Measurements from ENCODE around the gene NAALADL2. TPM values are rescaled to one million over a fixed set of nuclear protein-coding genes. Genes with fewer than 3 reads are reported as not detected.

Gene NAALADL2
- total RNA-seq, 1 donor from 2014 or later: 11.5 TPM

DNA sequence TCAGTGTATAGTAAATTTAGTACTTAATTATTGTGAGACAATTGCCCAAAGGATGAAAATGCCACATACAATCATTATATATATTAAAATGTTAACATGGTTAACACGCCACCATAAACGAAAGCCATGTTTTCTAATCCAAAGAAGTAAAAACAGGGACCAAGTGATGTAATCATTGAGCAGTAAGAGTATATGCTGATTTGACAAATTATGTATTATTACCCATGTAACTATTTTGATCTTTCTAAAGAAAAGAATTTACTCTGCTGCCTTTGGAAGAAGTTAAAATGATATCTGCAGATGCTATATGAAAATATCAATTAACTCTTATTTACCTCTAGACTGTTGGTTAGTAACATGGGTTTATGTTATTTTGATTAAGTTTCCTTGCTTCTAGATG lies 150.2 kb downstream of the NAALADL2 start:
- Mint-ChIP-seq H3K4me3 (no peak overlapping the region), H3K36me3 (no peaks in the 10 kb centered on the region), H3K27me3 (ENCODE audit: insufficient read depth, low read depth) (no peaks in the 10 kb centered on the region), H3K4me1 (no peaks in the 10 kb centered on the region), H3K27ac (no peak overlapping the region), H3K9me3 (no peaks in the 10 kb centered on the region)
- no peaks in the 10 kb centered on the region for H3K4me1 ChIP-seq
- no peaks in the 10 kb centered on the region for H3K9me3 ChIP-seq (ENCODE audit: low read depth)
- H3K36me3 ChIP-seq: no peaks in the 10 kb centered on the region
- no peaks in the 10 kb centered on the region for H4K20me1 ChIP-seq (ENCODE audit: low read depth)
- no peaks in the 10 kb centered on the region for H3K79me2 ChIP-seq (ENCODE audit: low read depth)
- DNase-seq (ENCODE audit: low spot score): no peak
- no peaks in the 10 kb centered on the region for H3F3A ChIP-seq (ENCODE audit: low read depth)
- H3K4me3 ChIP-seq: no peak overlapping the region
- no peak overlapping the region for H3K4me2 ChIP-seq
- H2AFZ ChIP-seq (replicated peaks): no peak overlapping the region
- H3K9ac ChIP-seq: no peak overlapping the region
- TF ChIP-seq EZH2 (IDR thresholded peaks at IDR 0.05) (no peak), EZH2phosphoT487 (IDR thresholded peaks at IDR 0.05) (no peak)
- TF ChIP-seq, protein P1, sequence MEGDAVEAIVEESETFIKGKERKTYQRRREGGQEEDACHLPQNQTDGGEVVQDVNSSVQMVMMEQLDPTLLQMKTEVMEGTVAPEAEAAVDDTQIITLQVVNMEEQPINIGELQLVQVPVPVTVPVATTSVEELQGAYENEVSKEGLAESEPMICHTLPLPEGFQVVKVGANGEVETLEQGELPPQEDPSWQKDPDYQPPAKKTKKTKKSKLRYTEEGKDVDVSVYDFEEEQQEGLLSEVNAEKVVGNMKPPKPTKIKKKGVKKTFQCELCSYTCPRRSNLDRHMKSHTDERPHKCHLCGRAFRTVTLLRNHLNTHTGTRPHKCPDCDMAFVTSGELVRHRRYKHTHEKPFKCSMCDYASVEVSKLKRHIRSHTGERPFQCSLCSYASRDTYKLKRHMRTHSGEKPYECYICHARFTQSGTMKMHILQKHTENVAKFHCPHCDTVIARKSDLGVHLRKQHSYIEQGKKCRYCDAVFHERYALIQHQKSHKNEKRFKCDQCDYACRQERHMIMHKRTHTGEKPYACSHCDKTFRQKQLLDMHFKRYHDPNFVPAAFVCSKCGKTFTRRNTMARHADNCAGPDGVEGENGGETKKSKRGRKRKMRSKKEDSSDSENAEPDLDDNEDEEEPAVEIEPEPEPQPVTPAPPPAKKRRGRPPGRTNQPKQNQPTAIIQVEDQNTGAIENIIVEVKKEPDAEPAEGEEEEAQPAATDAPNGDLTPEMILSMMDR (IDR thresholded peaks at IDR 0.05): no peak
- H3K27ac ChIP-seq: no peak overlapping the region
- no peaks in the 10 kb centered on the region for H3K27me3 ChIP-seq

DNA sequence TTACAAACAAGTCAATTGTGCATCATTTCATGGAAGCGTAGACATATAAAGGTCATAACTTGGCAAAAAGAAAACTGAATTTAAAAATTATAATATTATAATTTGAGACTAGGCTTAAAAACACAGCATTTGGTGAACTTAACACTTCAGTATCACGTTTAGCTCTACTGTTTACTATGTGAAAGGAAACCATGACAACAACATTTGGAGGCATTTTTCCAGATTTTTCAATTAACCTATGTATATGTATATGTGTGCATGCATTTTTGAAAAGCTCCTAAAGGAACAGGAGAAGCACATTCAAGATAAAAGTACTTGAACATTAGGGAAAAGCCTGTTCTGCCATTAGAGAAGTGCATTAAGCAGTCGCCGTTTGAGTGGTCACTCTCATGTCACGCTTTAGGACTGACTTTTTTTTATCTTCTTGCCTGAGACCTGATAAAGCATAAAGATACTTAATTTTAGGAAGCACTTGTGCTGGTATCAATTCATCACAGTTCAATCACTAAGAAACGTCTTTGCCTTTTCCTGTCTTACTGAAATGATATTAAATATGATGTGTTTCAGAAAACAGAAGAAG lies 156.0 kb downstream of the NAALADL2 start:
- Histone ChIP-seq H3K9ac (no peak overlapping the region), H3K79me2 (ENCODE audit: low read depth) (no peaks in the 10 kb centered on the region), H3K4me3 (no peak overlapping the region), H3F3A (ENCODE audit: low read depth) (no peaks in the 10 kb centered on the region), H3K4me1 (no peaks in the 10 kb centered on the region), H3K27ac (no peak overlapping the region), H3K27me3 (no peaks in the 10 kb centered on the region), H3K36me3 (no peaks in the 10 kb centered on the region), H2AFZ (replicated peaks) (no peak overlapping the region), H3K9me3 (ENCODE audit: low read depth) (no peaks in the 10 kb centered on the region), H3K4me2 (no peak overlapping the region), H4K20me1 (ENCODE audit: low read depth) (no peaks in the 10 kb centered on the region)
- H3K9me3 Mint-ChIP-seq: no peaks in the 10 kb centered on the region
- H3K4me1 Mint-ChIP-seq: no peaks in the 10 kb centered on the region
- H3K36me3 Mint-ChIP-seq: no peaks in the 10 kb centered on the region
- H3K4me3 Mint-ChIP-seq: no peak overlapping the region
- DNase-seq (ENCODE audit: low spot score): no peak
- no peak overlapping the region for H3K27ac Mint-ChIP-seq
- TF ChIP-seq, protein P1 (IDR thresholded peaks at IDR 0.05): no peak
- TF ChIP-seq EZH2phosphoT487 (IDR thresholded peaks at IDR 0.05) (no peak), EZH2 (IDR thresholded peaks at IDR 0.05) (no peak)
- H3K27me3 Mint-ChIP-seq (ENCODE audit: insufficient read depth, low read depth): no peaks in the 10 kb centered on the region

DNA sequence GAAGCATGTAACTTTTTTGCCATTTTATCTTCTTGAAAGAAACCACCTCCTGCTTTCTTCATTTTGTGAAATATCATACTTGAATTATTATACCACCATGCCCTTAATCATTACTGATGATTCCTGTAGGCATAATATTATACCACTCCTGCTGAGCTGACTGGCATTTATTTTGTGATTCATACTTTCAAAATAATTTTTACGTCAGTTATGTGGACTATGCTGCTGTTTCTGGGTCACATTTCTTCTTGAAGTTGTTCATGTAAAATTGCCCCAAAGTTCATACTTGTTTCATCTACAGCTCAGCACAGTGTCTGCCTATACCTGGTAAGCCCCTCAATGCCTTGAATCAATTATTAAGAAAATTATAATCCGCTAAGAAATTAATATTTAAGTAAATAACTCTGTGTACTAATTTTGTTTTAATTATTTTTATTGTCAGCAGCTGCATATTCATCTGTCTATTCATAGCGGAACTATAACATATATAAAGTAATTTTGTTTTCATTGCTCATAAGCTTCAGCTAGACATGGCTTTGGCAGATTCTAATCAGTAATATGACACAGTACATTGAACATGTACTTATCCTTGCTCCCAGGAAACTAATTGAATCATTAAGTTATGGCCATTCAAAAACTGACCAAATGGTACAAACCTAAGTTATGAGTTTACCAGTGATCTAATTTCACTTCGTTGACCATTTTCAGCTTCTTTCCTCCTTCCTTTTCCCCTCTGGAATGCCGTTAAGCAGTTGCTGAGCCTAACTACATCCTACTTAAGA lies 160.0 kb downstream of the NAALADL2 start:
- no peak for DNase-seq (ENCODE audit: low spot score)
- Histone ChIP-seq H3K9ac (no peak overlapping the region), H3K27ac (no peak overlapping the region), H3K9me3 (ENCODE audit: low read depth) (no peaks in the 10 kb centered on the region), H3F3A (ENCODE audit: low read depth) (no peaks in the 10 kb centered on the region), H3K36me3 (no peaks in the 10 kb centered on the region), H3K4me2 (no peak overlapping the region), H2AFZ (replicated peaks) (no peak overlapping the region), H3K79me2 (ENCODE audit: low read depth) (no peaks in the 10 kb centered on the region), H3K27me3 (no peaks in the 10 kb centered on the region), H3K4me3 (no peak overlapping the region), H3K4me1 (no peaks in the 10 kb centered on the region), H4K20me1 (ENCODE audit: low read depth) (no peaks in the 10 kb centered on the region)
- Mint-ChIP-seq H3K9me3 (no peaks in the 10 kb centered on the region), H3K4me3 (no peak overlapping the region), H3K27ac (no peak overlapping the region), H3K27me3 (ENCODE audit: insufficient read depth, low read depth) (no peaks in the 10 kb centered on the region), H3K36me3 (no peaks in the 10 kb centered on the region), H3K4me1 (no peaks in the 10 kb centered on the region)
- TF ChIP-seq EZH2 (IDR thresholded peaks at IDR 0.05) (no peak), EZH2phosphoT487 (IDR thresholded peaks at IDR 0.05) (no peak)
- TF ChIP-seq, protein P1 (IDR thresholded peaks at IDR 0.05): no peak

Data from neural progenitor cell (in vitro differentiated cells).